ENCODE measurements around the gene MUC13.
A peak's percentile ranks its signal among the peaks of the same experiment; 100 is the strongest.

MUC13 gene

DNA sequence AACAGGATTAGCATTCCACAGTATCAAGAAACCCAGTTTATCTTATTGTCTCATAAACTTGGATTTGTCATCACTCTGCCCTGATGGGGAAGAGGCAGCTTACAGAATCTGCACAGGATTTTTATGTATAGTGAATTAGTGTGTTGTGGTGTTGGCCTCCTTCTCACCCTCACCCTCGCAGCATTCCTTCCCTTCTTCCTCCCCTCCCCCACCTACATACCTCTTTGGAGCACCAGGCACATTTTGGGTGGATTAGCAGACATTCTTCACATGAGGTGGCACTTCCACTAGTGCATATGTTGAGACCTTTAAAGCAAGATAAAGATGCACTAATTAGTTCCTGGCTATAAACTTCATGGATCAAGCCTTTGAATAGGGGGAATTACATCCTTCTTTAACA lies 61.3 kb downstream of the MUC13 start:
- DNase-seq, result peak; percentile 37

GRCh38 chr3:124867511-124867910 lies 67.0 kb downstream of the MUC13 start:
- no peak for DNase-seq

DNA sequence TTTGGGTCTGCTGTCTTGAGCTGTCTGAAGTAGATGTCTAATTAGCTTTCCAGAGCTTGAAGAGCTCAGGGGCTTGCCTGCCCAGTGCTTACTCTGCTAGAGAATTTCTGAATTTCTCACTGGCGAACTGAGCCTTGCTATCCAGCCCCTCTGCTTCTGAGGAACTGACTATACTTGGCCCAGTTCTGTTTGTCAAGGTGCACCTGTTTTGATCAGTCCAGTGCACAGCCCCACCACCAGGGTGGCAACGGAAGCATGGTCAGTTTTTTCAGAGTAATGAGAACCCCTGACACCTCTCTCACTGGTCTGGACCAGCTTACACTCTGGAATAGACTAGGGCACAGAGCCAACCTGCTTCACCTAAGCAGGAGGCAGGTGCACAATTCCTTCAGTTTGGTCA lies 72.5 kb downstream of the MUC13 start:
- no peak for DNase-seq

- no peak for DNase-seq
These were observed 73.5 kb downstream of the MUC13 start for GRCh38 chr3:124861041-124861440.

DNA sequence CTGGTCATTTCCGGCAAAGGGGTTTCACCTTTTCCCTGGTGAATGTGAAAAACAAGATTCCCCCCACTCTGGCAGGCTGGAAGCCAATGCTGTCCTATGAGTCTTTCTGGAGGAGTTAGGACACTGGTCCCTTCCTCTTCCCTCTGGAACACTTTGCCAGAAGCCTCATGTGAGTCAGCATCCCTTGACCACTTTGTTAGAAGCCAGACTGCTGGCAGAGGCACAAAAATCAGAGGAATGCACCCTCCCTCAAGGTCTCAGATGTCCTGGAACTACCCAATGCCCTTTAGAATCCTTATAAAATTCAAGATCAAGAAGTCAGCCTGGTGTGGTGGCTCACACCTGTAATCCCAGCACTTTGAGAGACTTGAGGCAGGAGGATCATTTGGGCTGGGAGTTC lies 74.0 kb downstream of the MUC13 start:
- peak; percentile 97 for DNase-seq

- peak; percentile 80 for DNase-seq
These were observed 75.5 kb downstream of the MUC13 start for GRCh38 chr3:124859025-124859424.

GRCh38 chr3:124858275-124858674 lies 76.3 kb downstream of the MUC13 start:
- peak; percentile 81 for DNase-seq

GRCh38 chr3:124856677-124857076 lies 77.9 kb downstream of the MUC13 start:
- DNase-seq, result no peak
